GM12874 (cell line): ENCODE results near the gene ASH1L.

ENCODE experiments used
- TF ChIP-seq, protein P1 (sequence below): IDR thresholded peaks from 2 replicates; pipeline ENCODE4 v1.5.1; 2011; ENCODE audit warnings: low read depth, mild to moderate bottlenecking, control low read depth, low read length, moderate library complexity; ENCODE audit not compliant: insufficient read depth

The ASH1L gene, protein sequence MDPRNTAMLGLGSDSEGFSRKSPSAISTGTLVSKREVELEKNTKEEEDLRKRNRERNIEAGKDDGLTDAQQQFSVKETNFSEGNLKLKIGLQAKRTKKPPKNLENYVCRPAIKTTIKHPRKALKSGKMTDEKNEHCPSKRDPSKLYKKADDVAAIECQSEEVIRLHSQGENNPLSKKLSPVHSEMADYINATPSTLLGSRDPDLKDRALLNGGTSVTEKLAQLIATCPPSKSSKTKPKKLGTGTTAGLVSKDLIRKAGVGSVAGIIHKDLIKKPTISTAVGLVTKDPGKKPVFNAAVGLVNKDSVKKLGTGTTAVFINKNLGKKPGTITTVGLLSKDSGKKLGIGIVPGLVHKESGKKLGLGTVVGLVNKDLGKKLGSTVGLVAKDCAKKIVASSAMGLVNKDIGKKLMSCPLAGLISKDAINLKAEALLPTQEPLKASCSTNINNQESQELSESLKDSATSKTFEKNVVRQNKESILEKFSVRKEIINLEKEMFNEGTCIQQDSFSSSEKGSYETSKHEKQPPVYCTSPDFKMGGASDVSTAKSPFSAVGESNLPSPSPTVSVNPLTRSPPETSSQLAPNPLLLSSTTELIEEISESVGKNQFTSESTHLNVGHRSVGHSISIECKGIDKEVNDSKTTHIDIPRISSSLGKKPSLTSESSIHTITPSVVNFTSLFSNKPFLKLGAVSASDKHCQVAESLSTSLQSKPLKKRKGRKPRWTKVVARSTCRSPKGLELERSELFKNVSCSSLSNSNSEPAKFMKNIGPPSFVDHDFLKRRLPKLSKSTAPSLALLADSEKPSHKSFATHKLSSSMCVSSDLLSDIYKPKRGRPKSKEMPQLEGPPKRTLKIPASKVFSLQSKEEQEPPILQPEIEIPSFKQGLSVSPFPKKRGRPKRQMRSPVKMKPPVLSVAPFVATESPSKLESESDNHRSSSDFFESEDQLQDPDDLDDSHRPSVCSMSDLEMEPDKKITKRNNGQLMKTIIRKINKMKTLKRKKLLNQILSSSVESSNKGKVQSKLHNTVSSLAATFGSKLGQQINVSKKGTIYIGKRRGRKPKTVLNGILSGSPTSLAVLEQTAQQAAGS (N-terminal part only)

DNA sequence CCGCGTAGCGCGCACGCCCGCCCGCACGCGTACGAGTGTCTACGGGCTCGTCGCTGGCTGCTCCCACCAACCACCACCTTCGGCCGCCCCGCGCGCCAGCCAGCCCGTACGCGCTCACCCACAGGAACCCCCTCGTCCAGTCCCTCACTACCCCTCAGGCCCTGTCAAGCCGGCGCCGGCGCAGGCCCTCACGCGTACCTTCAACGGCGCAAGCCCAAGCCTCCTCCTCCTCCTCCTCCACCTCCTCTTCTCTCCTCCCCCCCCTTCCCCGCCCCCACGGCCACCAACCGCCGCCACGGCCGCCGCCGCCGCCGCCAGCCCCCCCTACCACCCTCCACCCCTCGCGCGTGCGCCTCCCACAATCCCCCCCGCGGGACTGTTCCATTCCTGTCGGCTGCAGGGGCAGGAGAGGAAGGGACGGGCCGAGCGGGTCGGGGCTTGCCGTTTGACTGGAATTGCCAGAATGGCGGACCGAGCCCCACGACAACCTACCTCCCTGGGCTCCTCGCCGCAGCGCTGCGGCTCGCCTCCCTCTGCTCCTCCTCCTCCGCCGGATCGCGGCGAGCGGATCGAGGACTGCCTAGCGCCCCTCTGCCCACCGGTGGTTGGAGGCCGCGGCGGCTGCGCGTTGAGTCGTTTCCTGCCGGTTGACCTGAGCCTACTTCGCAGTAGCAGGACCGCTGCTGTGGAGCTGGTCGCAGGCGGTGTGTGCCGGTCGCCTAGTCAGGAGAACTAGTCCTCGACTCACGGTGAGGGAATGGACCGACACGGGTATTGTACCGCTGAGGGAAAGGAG lies at the start of gene ASH1L:
Gene ASH1L (minus strand): TSS at position 223 of the 796 bp plus-strand sequence. CDS start 41,284 bp downstream, outside the sequence.
- TF ChIP-seq, protein P1, sequence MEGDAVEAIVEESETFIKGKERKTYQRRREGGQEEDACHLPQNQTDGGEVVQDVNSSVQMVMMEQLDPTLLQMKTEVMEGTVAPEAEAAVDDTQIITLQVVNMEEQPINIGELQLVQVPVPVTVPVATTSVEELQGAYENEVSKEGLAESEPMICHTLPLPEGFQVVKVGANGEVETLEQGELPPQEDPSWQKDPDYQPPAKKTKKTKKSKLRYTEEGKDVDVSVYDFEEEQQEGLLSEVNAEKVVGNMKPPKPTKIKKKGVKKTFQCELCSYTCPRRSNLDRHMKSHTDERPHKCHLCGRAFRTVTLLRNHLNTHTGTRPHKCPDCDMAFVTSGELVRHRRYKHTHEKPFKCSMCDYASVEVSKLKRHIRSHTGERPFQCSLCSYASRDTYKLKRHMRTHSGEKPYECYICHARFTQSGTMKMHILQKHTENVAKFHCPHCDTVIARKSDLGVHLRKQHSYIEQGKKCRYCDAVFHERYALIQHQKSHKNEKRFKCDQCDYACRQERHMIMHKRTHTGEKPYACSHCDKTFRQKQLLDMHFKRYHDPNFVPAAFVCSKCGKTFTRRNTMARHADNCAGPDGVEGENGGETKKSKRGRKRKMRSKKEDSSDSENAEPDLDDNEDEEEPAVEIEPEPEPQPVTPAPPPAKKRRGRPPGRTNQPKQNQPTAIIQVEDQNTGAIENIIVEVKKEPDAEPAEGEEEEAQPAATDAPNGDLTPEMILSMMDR = no peak

DNA sequence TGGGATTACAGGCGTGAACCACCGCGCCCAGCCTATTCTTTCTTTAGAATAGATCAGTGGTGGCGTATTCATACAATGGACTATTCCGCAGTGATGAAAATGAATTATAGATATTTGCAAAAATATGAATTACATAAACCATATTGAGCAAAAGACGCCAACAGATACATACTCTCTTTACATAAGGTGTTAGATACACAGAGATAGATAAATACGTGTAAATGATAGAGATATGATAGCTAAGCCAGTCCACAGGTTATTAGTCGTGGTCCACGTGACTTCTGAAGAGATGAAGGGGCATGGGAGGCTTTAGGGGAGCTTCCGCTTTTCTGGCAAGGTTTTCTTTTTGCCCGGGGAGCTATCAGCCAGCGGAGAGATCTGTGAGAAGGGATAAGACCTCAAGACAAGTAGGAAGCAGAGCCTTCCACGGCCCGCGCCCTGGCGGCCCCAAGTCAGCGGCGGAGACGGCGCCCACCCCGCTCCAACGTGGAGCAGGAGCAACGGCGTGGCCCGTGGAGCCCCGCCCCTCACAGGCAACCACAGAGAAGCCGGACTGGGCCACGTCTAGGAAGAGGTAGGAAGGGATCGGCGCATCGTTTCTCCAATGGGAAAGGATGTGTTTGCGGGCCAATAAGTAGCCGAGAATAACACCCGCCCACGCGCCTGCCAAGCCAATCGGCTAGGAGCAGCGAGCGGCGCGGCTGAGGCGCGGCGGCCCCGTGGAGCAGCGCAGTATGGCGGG lies 47.1 kb upstream of the ASH1L start, which contains the start of gene MSTO1:
Gene MSTO1 (plus strand): TSS at position 704 of the 742 bp plus-strand sequence. CDS start 31 bp downstream, at position 735.
- TF ChIP-seq, protein P1 = no peak

DNA sequence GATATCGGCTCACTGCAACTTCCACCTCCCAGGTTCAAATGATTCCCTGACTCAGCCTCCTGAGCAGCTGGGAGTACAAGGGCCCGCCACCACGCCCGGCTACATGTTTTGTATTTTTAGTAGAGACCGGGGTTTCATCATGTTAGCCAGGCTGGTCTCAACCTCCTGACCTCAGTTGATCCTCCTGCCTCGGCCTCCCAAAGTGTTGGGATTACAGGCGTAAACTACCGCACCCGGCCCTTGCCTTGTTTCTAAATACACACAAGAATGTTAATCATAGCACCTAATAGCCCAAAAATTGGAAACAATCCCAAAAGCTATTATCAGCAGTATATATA lies 46.3 kb upstream of the ASH1L start:
- TF ChIP-seq, protein P1 = no peak

DNA sequence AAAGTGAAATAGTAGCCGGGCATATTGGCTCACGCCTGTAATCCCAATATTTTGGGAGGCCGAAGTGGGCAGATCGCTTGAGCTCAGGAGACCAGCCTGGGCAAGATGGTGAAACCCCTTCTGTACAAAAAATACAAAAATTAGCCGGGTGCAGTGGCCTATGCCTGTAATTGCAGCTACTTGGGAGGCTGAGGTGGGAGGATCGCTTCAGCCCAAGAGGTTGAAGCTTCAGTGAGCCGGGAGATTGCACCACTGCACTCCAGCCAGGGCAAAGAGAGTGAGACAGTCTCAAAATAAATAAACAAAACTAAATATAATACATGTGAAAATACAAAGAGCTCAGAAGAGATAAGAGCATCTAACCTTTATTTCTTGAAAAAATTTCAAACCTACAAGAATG lies 45.1 kb upstream of the ASH1L start:
- TF ChIP-seq, protein P1 = no peak

DNA sequence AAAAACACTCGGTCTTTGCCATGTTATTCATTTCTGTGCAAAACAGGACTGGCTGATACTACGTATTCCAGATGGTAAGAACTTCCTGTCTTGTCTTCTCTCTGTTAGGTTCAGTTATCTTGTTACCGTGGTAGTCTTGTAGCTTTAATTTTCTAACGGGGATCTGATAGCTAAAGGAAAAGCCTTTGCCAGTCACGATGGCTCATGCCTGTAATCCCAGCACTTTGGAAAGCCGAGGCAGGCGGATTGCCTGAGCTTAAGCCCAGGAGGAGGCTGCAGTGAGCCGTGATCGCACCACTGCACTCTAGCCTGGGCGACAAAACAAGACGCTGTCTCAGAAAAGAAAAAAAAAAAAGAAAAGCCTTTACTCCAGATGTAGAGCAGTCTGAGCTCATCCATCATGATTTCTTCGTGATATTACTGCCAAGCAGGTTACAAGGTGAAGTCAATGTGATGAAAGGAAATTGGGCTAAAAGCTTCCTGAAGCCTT lies 36.3 kb upstream of the ASH1L start:
- TF ChIP-seq, protein P1 = no peak

DNA sequence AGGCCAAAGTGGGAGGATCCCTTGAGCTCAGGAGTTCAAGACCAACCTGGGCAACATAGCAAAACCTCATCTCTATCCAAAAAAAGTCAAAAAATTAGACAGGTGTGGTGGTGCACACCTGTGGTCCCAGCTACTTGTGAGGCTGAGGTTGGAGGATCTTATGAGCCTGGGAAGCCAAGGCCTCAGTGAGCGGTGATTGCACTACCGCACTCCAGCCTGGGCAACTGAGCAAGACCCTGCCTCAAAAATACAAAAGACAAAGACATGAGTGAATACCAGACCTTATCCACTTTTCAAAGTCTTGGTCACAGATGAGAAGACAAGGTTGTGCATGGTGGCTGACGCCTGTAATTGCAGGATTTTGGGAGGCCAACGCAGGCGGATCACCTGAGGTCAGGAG lies 34.3 kb upstream of the ASH1L start:
- TF ChIP-seq, protein P1 = no peak
